Hindlimb muscle (tissue), 1 donor: ENCODE measurements around the gene COL6A3. TPM values are rescaled to one million over a fixed set of nuclear protein-coding genes. Genes with fewer than 3 reads are reported as not detected.

Experiments used
- DNase-seq: peaks from one replicate; pipeline ENCODE4 v3.0.0-alpha.2; 2013
- polyA plus RNA-seq: library from polyadenylated mRNA; unstranded; fragments of 120-200 nt; gene quantifications from one replicate; pipeline ENCODE4 v1.2.1, GENCODE V29; 2013; ENCODE audit not compliant: insufficient read length

The COL6A3 gene
- polyA plus RNA-seq, 1 donor: 254 TPM

GRCh38 chr2:237348281-237348865, 65.6 kb downstream of the COL6A3 start:
- no peak for DNase-seq

DNA sequence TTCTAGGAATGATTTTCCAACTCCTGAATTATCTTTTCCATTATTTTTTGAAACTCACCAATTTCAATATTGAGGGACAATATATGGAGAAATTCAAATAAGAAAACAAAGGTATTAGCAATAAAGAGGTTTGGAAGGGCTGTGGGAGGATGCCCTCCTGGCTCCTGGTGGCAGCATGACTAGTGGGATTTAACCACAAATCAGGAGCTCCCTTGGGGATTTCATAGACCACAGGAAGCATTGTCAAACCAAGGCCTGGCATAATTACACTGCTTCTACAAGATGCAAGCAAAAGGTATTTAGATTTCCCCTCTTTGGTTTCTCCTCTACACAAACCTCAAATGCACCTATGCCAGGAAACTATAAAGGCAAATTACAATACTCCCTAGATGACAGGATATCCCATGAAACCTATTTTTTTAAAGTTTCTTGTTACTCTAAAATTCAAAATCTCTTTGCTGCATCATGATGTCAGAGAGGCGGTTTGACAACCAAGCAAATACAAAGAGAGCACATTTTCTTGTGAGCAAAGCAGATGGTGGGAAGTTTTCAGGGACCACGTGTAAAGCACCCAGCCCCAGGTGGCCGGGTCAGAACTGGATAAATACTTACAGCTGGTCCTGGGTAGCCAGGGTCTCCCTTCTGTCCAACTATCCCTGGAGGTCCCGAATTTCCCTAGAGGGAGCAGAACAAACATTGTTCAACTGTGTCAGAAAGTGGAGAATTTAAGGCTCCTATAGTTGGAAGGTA, 67.9 kb downstream of the COL6A3 start:
- DNase-seq: no peak

GRCh38 chr2:237345411-237345810, 68.6 kb downstream of the COL6A3 start:
- no peak for DNase-seq

DNA sequence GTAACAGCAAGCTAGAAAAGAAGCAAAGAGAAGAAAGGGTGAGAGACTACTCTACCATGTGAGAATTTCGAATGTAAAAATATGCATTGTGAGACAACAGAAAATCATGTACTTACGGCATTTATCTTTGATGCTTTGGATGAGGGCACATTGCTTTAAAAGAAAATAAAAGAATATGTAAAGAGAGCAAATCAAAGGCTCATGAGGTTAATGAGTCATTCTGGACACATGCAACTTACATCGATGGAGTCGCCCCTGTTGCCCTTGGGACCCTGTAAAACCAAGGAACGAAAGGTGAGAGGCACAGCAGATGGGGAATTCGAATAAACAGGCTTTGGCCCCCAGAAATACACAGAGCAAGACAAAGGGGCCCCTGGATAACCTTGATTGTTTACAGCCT, 69.0 kb downstream of the COL6A3 start:
- no peak for DNase-seq

GRCh38 chr2:237343993-237344392, 70.0 kb downstream of the COL6A3 start:
- DNase-seq: no peak

DNA sequence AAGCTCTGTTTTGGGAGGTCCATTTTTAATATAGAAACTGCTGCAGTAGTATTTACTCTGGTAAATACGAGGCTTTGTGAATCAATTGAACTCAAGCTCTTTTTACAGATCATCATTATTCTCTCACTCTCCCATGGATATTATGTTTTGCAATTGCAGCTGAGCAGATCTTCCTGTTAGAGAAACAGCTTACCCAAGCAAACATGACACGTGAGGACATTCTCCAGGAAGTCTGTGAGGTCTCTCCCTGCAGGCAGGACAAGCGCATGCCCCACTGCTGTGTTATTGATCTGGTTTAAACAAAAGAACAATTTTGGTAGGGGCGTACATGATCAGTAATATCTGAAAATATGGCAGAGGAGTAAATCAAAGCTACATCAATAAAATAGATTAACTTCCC, 72.1 kb downstream of the COL6A3 start:
- no peak for DNase-seq

GRCh38 chr2:237337586-237337985, 76.4 kb downstream of the COL6A3 start:
- DNase-seq: no peak

GRCh38 chr2:237336131-237336530, 77.8 kb downstream of the COL6A3 start:
- DNase-seq: no peak

DNA sequence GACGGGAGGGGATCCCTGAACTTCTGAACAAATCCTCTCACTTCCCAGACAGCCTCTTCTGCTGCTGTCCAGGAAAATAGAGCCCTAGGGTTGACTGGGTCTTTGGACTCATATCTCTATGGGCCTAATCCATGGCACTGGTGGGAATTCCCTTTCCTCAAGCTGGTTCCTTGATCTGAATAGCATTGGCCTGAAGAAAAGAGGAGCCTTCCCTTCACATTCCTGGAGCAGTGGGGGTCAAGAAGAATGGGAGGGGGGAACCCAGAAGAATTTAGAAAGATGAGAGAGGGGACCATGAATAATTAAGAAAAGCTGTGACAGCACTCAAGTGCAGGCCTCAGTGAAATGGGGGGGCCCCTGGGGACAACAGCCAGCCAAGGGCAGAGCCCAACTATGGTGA, 80.2 kb downstream of the COL6A3 start:
- no peak for DNase-seq

DNA sequence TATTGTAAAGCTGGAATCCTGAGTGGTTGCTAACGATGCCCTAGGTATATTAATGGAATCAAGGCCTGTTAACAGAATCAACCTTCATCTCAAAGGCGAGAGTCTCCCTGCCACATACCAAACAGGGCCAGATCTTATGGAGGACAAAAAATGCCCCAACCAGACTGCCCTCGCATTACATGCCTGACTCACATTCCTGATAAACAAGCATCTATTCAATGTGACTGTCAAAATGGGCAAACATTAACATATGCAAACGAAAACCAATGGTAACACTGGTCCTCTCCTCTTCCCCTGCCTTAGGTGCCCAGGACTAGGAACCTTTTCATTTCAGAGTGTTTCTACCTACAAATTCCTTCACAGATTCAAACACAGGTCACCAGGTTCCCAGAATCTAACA, 83.4 kb downstream of the COL6A3 start:
- no peak for DNase-seq

DNA sequence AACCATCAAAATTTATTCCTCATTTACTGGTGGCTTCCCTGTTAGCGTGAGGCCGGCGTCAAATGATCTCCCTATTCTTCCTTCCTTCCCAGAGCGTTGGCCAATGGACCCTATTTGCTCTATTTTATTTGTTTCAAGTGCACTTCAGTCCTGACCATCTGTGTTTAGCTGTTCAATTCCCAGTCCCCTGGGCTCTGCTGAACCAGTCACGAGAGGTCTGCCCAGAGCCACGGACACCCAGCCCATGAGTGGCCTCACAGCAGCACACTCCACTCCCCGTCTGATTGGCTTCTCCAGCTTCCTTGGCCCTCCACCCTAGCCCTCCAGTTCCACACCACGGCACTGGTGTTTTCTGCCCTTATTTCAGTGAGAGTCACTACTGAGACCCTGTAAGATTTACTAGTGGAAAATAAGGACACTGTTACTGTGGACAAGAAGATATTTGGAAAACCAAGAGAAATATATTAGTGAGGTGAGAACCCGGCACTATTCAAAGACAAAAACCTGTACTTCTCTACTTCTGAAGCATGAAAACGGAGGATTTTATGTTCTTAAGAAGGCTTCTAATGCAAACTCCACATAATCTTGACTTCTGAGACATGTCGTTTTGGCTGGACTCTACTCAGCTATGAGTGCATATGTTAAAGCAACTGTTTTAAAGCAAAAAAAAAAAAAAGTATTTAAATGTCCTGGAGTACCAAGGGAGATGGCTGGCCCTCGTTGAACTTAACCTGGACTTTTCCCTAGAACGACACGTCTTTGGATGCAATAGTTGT, 86.6 kb downstream of the COL6A3 start:
- DNase-seq: no peak

DNA sequence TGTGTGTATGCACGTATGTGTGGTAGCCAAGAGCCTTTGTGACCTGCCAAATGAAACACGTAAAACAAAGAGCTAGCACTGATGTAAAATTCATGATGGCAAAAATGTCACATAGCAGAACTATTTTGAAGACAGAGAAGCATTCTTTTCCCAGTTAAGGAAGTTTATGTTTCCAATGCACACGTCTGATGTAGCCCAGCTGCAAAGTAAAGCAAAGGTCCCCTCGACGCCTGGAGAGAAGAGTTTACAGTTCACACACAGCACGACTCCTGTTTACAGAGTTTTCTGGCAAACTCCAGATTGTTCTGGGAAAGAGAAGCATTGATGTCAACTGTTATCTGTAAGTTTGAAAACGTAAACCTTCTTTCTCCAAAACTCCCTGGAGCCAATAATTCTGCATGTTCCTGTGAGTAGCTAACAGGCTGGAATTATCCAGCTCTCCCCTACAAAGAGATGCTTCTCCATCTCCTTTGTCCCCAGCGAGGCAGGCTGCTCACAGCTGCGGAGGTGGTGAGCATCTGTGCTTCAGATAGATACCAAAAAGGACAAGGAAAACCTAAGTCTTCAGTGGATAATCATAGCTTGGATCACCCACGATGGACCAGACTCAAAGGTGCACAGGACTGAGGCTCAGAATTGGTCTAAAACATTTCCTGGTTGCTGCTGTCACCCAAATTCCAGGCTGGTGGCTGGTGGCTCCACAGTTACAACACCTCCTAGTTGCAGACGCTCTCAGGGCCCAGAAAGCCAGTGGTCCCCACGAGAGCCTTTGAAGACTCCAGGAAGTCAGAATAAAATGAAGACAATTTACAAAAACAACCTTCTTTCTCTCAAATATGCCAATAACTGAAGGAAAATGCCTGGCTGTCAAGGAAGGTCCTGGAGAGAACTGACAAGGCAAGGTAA, 87.4 kb downstream of the COL6A3 start:
- DNase-seq: peak; percentile 73

- no peak for DNase-seq
Measured at GRCh38 chr2:237324837-237325236, 89.1 kb downstream of the COL6A3 start.

DNA sequence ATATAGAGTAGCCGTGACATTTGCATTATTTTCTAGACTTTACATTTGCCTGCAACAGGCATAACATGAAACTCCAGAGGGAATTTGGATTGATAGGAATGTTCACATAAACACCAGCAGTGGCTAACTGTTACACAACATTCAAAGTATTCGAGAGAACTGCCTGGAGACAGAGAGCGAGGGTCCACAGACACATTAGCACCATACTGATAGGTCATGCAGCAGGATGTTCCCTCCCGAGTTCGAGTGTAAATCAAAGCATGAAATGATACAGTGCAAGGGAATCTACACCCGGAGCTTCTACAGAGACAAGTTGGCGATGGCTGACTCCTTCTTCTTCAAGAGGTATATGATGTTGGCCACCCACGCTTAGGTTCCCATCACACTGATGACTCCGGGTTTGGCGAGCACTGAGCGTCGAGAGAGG, 89.5 kb downstream of the COL6A3 start:
- DNase-seq: no peak

GRCh38 chr2:237323656-237324055, 90.3 kb downstream of the COL6A3 start:
- DNase-seq: no peak

DNA sequence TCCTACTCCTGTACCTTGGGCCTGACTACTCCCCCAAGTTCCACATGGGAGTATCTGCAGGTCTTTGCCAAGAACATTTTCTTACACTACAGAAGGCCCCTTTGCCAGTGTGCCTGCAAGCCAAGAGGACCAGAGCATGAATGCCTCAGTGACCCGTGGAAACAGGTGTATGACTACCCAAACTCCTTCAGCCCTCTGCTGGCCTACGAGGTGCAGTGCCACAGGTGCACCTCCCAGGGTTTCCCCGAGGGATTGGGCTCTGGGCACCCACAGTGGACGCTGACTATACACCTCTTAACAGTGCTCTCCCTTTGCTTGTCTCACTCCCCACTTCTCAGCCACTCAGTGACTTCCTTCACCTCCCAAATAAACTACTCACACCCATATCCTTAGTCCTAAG, 91.4 kb downstream of the COL6A3 start:
- DNase-seq: no peak

- no peak for DNase-seq
Measured at GRCh38 chr2:237321746-237322145, 92.2 kb downstream of the COL6A3 start.

- peak; percentile 40 for DNase-seq
Measured at GRCh38 chr2:237320801-237321560, 93.0 kb downstream of the COL6A3 start.

DNA sequence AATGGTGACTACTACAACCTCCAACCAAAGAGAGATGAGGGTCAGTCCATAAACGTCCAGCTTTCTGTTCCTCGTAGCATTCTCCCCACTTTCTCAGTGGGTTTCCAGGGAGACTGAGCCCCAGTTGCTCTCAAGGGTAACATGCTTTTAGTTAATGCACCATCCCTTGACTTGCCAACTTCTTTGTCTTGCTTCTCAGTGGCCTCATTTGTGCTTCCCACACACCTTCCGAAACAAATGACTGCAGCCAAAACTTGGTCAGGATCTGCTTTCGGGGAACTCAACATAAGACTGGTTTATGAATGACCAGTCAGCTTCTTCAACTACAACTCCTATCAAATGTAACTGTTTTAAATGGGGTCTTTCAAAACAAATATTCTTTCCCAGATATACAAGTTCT, 94.1 kb downstream of the COL6A3 start:
- no peak for DNase-seq

GRCh38 chr2:237319086-237319820, 94.7 kb downstream of the COL6A3 start:
- no peak for DNase-seq

GRCh38 chr2:237316339-237316738, 97.6 kb downstream of the COL6A3 start:
- no peak for DNase-seq
